GM12875 (cell line): ENCODE data around the gene CCR5.

Experiments used
- H3K4me3 ChIP-seq: one replicate; pipeline ENCODE4 v1.5.1; 2011; ENCODE audit warnings: low read depth, low read length, control low read depth
- CTCF ChIP-seq: IDR thresholded peaks from 2 replicates; pipeline ENCODE4 v1.5.1; 2011; ENCODE audit warnings: low read depth, mild to moderate bottlenecking, control low read depth, inconsistent platforms, low read length, moderate library complexity, borderline replicate concordance; ENCODE audit not compliant: insufficient read depth

The CCR5 gene

GRCh38 chr3:46417841-46418611, 47.3 kb downstream of the CCR5 start:
- no peak for TF ChIP-seq CTCF
- H3K4me3 ChIP-seq, result no peak overlapping the region

- H3K4me3 ChIP-seq, result no peak overlapping the region
- no peak for TF ChIP-seq CTCF
Measured at GRCh38 chr3:46419816-46420215, 49.1 kb downstream of the CCR5 start.

GRCh38 chr3:46420931-46421330, 50.2 kb downstream of the CCR5 start:
- TF ChIP-seq CTCF, result no peak
- no peak overlapping the region for H3K4me3 ChIP-seq

- H3K4me3 ChIP-seq, result no peak overlapping the region
- TF ChIP-seq CTCF, result no peak
Measured at GRCh38 chr3:46422617-46423016, 51.9 kb downstream of the CCR5 start.

GRCh38 chr3:46423588-46423987, 52.8 kb downstream of the CCR5 start:
- no peak for TF ChIP-seq CTCF
- H3K4me3 ChIP-seq, result no peak overlapping the region
